Heart right ventricle (tissue), 16 donors: ENCODE results near the gene SLC26A11. TPM values are rescaled to one million over a fixed set of nuclear protein-coding genes. Genes with fewer than 3 reads are reported as not detected.

Experiments used
- ATAC-seq, 8 donors: fragments of 200-7000 bp; cut with Tn5 transposase; one replicate each; pipeline ENCODE4 v1.9.1; 2020; ENCODE audit warnings: mild to moderate bottlenecking in 8 of 8, moderate library complexity in 8 of 8, moderate number of reproducible peaks in 1 of 8
- DNase-seq, 2 donors: peaks; one replicate each; pipeline ENCODE4 v3.0.0-alpha.2; 2020
- H3K27ac ChIP-seq, 10 donors: fragments of 200-600 bp; sonication (generic) in 2 of 10; one replicate each; pipeline versions ENCODE4 v1.5.0 to v1.8.0; 2020 to 2022; ENCODE audit warnings: mild to moderate bottlenecking in 3 of 10
- H3K27me3 ChIP-seq, 7 donors: fragments of 200-600 bp; one replicate each; pipeline ENCODE4 v1.8.0; 2021 to 2022; ENCODE audit warnings: mild to moderate bottlenecking in 2 of 7
- H3K36me3 ChIP-seq, 9 donors: fragments of 200-600 bp; sonication (generic) in 1 of 9; one replicate each; pipeline versions ENCODE4 v1.5.0 to v1.8.0; 2020 to 2022; ENCODE audit warnings: mild to moderate bottlenecking in 2 of 9
- H3K4me1 ChIP-seq, 9 donors: fragments of 200-600 bp; sonication (generic) in 1 of 9; one replicate each; pipeline versions ENCODE4 v1.5.0 to v1.8.0; 2020 to 2022; ENCODE audit warnings: mild to moderate bottlenecking in 4 of 9
- H3K4me3 ChIP-seq, 10 donors: fragments of 200-600 bp; sonication (generic) in 2 of 10; one replicate each; pipeline versions ENCODE4 v1.5.0 to v1.8.0; 2020 to 2022; ENCODE audit warnings: mild to moderate bottlenecking in 7 of 10, moderate library complexity in 2 of 10
- H3K9me3 ChIP-seq, 11 donors: fragments of 200-600 bp in 10 of 11; sonication (generic) in 2 of 11; one replicate each; pipeline versions ENCODE4 v1.5.0 to v1.8.0; 2013 to 2022; ENCODE audit warnings: mild to moderate bottlenecking in 2 of 11, control low read depth in 1 of 11, moderate library complexity in 1 of 11
- WGBS, 2 donors: extraction: QIAGEN DNeasy Blood & Tissue Kit; methylation state at CpG; one replicate each; pipeline ENCODE4 v1.1.7; 2013; ENCODE audit warnings: inconsistent platforms in 1 of 2; 5-methylcytosine and 5-hydroxymethylcytosine counted together
- intact Hi-C, 10 donors: fragments of 100-400 bp; cut with DNase I; formaldehyde crosslinking; loops; one replicate each; pipeline versions ENCODE4 v1.11.1 to v1.14.2; 2022
- polyA plus RNA-seq, 2 donors: library from polyadenylated mRNA; stranded (reverse); fragments of 200-250 nt; gene quantifications; one replicate each; pipeline ENCODE4 v1.2.3, GENCODE V29; 2013
- total RNA-seq, 10 donors: library from RNA; stranded (reverse); fragmentation: NEBNext Ultra II Directional in 3 of 10; extraction: Animal tissue kit (Norgen Biotek cat#: 25700) in 3 of 10; gene quantifications; one replicate each; pipeline versions ENCODE4 v1.2.1 to v1.2.4, GENCODE V29; 2021 to 2023
- TF ChIP-seq, protein P1 (sequence below), 9 donors: fragments of 200-600 bp; sonication (generic) in 2 of 9; IDR thresholded peaks; one replicate each; pipeline versions ENCODE4 v1.5.0 to v1.8.0; 2021 to 2022; ENCODE audit warnings: antibody characterized with exemption in 9 of 9, mild to moderate bottlenecking in 5 of 9, moderate library complexity in 1 of 9
- donor health status: Arrhythmogenic right ventricular cardiomyopathy.
- donor health status: ischemic (EF 13 %, LVEDD 7.1; RV severe dilation, severe dysfunction).
- donor health status: healthy with polysubstance abuse.
- donor health status: DM: no; HTN: yes; CAD: no.
- donor health status: DM: no; HTN: no; CAD: no.
- donor health status: ischemic (EF 25% LVEDD 6.9; RV normal size, moderate dysfunction).
- donor health status: ischemic (EF 25% LVEDD 5.7; RV mildly dilated, moderate dysfunction).
- donor health status: healthy.
- donor health status: DM: yes; HTN: yes; CAD: no.
- donor health status: Ischemic cardiomyopathy.
- donor health status: ischemic (EF 35%, LVEDD 5.7; RV mildly dilated, moderate dysfunction).
- donor health status: nonischemic (EF 11% LVEDD 7.7; RV severe dilation, severe dysfunction).
- donor health status: DM: yes; HTN: yes; CAD: no.
- donor health status: PGD.
- donor health status: ischemic (EF 29% LVEDD 5.4; RV normal size, mild dysfunction).
- donor health status: nonischemic (EF 23%, LVEDD 6.1; RV moderate dilation, normal function).

Gene SLC26A11
- total and polyA plus RNA-seq, 12 donors, result 3.0 to 8.6 (median 5.1) TPM

- no peak for ATAC-seq
- Histone ChIP-seq H3K36me3 (peaks cover 0 to 85% (median 33%) of the 10 kb centered on the region in 9 donors), H3K27ac (no peak overlapping the region), H3K9me3 (no peaks in the 10 kb centered on the region), H3K4me3 (no peak overlapping the region), H3K4me1 (peaks cover 0 to 32% (median 9%) of the 10 kb centered on the region in 9 donors), H3K27me3 (no peaks in the 10 kb centered on the region)
- DNase-seq, result no peak
- intact Hi-C loops, result loop anchor here in 1 of 10 donors (5.0 to 10.0 kb wide), 2 partner anchors 50 to 68 kb away; partner anchors contain the start of genes EIF4A3 and RNF213
- TF ChIP-seq, protein P1, sequence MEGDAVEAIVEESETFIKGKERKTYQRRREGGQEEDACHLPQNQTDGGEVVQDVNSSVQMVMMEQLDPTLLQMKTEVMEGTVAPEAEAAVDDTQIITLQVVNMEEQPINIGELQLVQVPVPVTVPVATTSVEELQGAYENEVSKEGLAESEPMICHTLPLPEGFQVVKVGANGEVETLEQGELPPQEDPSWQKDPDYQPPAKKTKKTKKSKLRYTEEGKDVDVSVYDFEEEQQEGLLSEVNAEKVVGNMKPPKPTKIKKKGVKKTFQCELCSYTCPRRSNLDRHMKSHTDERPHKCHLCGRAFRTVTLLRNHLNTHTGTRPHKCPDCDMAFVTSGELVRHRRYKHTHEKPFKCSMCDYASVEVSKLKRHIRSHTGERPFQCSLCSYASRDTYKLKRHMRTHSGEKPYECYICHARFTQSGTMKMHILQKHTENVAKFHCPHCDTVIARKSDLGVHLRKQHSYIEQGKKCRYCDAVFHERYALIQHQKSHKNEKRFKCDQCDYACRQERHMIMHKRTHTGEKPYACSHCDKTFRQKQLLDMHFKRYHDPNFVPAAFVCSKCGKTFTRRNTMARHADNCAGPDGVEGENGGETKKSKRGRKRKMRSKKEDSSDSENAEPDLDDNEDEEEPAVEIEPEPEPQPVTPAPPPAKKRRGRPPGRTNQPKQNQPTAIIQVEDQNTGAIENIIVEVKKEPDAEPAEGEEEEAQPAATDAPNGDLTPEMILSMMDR (IDR thresholded peaks at IDR 0.05), result no peak
- 92 to 94% methylated on average over 17 of the region's 17 CpGs for WGBS, 2 donors
These were observed 5.4 kb upstream of the SLC26A11 start for GRCh38 chr17:80214878-80215210.

DNA sequence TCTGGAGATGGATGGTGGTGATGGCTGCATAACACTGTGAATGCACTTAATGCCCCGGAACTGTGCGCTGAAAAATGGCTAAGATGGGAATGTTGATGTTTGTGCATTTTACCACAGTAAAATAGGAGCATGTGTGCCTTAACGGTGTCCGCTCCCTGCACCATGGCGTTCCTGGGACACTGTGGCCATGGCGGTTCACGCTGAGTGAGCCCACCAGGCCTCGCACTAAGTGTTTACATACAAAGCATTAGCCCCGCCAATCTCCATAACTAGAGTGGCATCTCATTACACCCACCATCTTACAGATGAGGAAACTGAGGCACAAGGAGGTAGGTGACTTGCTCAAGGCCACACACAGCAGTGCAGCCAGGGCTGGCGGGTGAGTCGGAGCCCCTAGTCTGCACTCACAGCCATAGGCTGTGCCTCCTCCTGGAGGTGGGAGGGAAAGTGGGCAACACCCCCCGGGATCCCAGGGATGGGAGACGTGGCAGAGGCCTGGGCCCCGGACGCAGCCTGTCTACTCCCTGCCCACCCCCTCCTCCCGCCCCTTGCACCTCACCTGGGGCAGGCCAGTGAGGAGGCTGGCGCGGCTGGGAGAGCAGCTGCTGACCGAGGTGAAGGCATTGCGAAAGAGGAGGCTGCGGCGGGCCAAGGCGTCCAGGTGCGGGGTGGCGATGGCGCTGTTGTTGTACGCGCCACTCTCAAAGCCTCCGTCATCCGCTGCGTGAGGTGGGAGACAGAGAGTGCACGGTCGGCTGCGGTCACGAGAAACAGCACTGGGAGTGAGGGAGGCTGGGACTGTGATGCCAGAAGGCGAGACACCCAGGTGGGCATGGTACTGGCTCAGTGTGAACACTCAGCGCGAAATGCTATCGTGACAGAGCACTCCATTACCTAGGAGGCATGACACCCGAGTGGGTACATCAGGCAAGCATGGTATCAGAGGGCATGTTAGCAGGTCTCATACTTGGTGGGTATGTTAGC is 3.5 kb upstream of the SLC26A11 start:
- no peak overlapping the region for H3K4me3 ChIP-seq

GRCh38 chr17:80217703-80218362 is 2.4 kb upstream of the SLC26A11 start:
- WGBS, 2 donors, result 96 to 98% methylated on average over 13 of the region's 13 CpGs
- Histone ChIP-seq H3K27me3 (peaks cover 0 to 9% (median 0%) of the 10 kb centered on the region in 7 donors), H3K36me3 (peaks cover 0 to 58% (median 14%) of the 10 kb centered on the region in 9 donors), H3K4me3 (no peak overlapping the region), H3K9me3 (no peaks in the 10 kb centered on the region), H3K4me1 (peaks cover 6 to 42% (median 19%) of the 10 kb centered on the region in 9 donors), H3K27ac (no peak overlapping the region)
- intact Hi-C loops, result loop anchor here in 1 of 10 donors (5.0 to 10.0 kb wide), 2 partner anchors 47 to 71 kb away; partner anchors contain the start of genes EIF4A3 and RNF213
- DNase-seq, result no peak
- no peak for ATAC-seq
- TF ChIP-seq, protein P1 (IDR thresholded peaks at IDR 0.05), result no peak

More for the DNA sequence above, 3.5 kb upstream of the SLC26A11 start:
- peaks cover 0 to 9% (median 0%) of the 10 kb centered on the region in 7 donors for H3K27me3 ChIP-seq
- no peaks in the 10 kb centered on the region for H3K9me3 ChIP-seq
- H3K4me1 ChIP-seq, result peaks cover 6 to 42% (median 19%) of the 10 kb centered on the region in 9 donors
- H3K27ac ChIP-seq, result no peak overlapping the region
- peaks cover 0 to 65% (median 20%) of the 10 kb centered on the region in 9 donors for H3K36me3 ChIP-seq
- DNase-seq (no peak), ATAC-seq (no peak)
- intact Hi-C loops, result loop anchor here in 1 of 10 donors (5.0 to 10.0 kb wide), 2 partner anchors 48 to 69 kb away; partner anchors contain the start of genes EIF4A3 and RNF213
- 97 to 98% methylated on average over 35 to 40 of the region's 40 CpGs for WGBS, 2 donors
- TF ChIP-seq, protein P1 (IDR thresholded peaks at IDR 0.05), result no peak

DNA sequence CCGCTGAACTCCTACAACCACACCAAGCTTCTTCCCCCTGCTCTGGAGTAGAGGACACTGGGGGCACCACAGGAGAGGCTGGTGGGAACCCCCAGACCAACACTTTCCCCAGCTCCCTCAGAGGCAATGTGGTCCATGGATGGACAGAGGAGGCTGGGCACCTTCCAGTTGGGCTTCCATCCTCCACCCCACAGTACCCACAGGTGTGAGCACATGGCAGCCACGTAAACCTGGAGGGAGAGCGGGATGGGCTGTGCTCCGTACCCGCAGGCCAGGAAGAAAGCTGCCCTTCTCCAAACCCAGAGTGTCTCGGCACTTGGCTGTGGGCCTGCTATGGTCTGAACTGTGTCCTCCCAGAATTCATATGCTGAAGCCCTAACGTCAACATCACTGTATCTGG is 1.8 kb upstream of the SLC26A11 start:
- 88 to 94% methylated on average over 7 of the region's 7 CpGs for WGBS, 2 donors
- ATAC-seq, result no peak
- Histone ChIP-seq H3K4me1 (peaks cover 6 to 37% (median 19%) of the 10 kb centered on the region in 9 donors), H3K36me3 (peaks cover 0 to 58% (median 14%) of the 10 kb centered on the region in 9 donors), H3K27ac (no peak overlapping the region), H3K4me3 (no peak overlapping the region), H3K27me3 (peaks cover 0 to 9% (median 0%) of the 10 kb centered on the region in 7 donors), H3K9me3 (no peaks in the 10 kb centered on the region)
- TF ChIP-seq, protein P1 (IDR thresholded peaks at IDR 0.05), result no peak
- intact Hi-C loops, result loop anchor here in 1 of 10 donors (5.0 to 10.0 kb wide), 2 partner anchors 46 to 71 kb away; partner anchors contain the start of genes EIF4A3 and RNF213
- no peak for DNase-seq
